ENCODE measurements around the gene NAGPA.

DNA sequence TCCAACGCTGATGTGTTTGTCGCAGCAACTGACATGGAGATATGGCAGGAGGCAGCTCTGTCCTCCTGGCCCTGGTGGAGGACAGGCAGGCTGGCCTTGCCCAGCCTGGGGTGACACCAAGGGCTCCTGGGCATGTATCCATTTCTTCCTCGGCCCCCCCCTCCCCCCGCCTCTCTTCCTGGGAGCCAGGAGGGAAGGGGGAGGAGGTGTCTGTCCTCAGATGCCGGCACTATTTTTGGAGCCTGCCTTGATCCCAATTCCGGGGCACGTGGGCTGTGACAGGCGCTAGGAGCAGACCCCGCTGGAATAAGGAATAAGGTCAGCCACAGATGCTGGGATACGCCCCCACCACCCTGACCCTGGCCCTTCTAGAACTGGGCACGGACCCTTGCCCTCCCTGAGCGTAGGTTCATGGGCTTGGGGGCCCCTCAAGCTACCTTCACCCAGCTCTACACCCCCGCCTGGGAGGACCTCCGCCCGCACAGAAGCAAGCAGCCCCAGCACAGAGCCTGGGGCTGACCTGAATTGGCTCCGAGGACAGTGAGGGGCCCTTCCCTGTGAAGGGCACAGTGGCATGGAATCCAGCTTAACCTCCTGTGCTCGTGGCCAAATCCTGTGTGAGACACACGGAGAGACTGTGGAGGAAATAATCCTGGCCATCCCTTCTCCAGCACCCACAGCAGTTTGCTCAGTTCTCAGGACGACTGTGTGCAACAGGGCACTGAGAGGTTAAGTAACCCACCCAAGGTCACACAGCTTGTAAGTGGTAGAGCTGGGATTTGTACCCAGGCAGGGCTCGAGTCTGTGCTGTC, 51.5 kb downstream of the NAGPA start:
- TF ChIP-seq RAD21 (IDR thresholded peaks at IDR 0.05 in 1 of 2, conservative IDR thresholded peaks at IDR 0.05 in 1 of 2; ENCODE audit: low read depth in 2 of 2, low read length in 2 of 2), result no peak
- TF ChIP-seq KDM5A (IDR thresholded peaks at IDR 0.05; ENCODE audit: low read length), result no peak
- no peak for TF ChIP-seq CHD2 (IDR thresholded peaks at IDR 0.05; ENCODE audit: low read length)
- TF ChIP-seq, protein P1, sequence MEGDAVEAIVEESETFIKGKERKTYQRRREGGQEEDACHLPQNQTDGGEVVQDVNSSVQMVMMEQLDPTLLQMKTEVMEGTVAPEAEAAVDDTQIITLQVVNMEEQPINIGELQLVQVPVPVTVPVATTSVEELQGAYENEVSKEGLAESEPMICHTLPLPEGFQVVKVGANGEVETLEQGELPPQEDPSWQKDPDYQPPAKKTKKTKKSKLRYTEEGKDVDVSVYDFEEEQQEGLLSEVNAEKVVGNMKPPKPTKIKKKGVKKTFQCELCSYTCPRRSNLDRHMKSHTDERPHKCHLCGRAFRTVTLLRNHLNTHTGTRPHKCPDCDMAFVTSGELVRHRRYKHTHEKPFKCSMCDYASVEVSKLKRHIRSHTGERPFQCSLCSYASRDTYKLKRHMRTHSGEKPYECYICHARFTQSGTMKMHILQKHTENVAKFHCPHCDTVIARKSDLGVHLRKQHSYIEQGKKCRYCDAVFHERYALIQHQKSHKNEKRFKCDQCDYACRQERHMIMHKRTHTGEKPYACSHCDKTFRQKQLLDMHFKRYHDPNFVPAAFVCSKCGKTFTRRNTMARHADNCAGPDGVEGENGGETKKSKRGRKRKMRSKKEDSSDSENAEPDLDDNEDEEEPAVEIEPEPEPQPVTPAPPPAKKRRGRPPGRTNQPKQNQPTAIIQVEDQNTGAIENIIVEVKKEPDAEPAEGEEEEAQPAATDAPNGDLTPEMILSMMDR (IDR thresholded peaks at IDR 0.05; ENCODE audit: control extremely low read depth in 1 of 3, insufficient read depth in 1 of 3, low read depth in 1 of 3, low read length in 3 of 3), result no peak
- TF ChIP-seq SUZ12 (IDR thresholded peaks at IDR 0.05; ENCODE audit: low read length), result no peak

Data from H1 (cell line).